OCI-LY3 (cell line): Measurements from ENCODE around the gene CERT1.

Source experiments
- H2AFZ ChIP-seq: fragments of 200-600, 300-600 bp; shearing (Covaris generic); 2 replicates; pipeline ENCODE4 v1.6.0; 2014; ENCODE audit warnings: antibody characterized with exemption, low read depth, low read length
- H3K27ac ChIP-seq: fragments of 200-600, 300-600 bp; sonication (generic); 2 replicates; pipeline ENCODE4 v1.5.1; 2014; ENCODE audit warnings: mild to moderate bottlenecking, low read length, moderate library complexity, mixed read lengths
- H3K27me3 ChIP-seq: fragments of 200-600, 300-600 bp; sonication (generic); 2 replicates; pipeline ENCODE4 v1.6.1; 2014; ENCODE audit warnings: low read depth, low read length, mixed read lengths
- H3K36me3 ChIP-seq: fragments of 200-600, 300-600 bp; sonication (generic); replicated peaks from 2 replicates; pipeline ENCODE3; 2014; ENCODE audit warnings: low read depth, low read length, mixed read lengths
- H3K4me1 ChIP-seq: fragments of 300-600, 200-600 bp; sonication (generic); 2 replicates; pipeline ENCODE4 v1.6.1; 2014; ENCODE audit warnings: low read length, mixed read lengths
- H3K4me2 ChIP-seq: fragments of 200-600, 300-600 bp; sonication (generic); 2 replicates; pipeline ENCODE4 v1.6.1; 2014; ENCODE audit warnings: low read length, mixed read lengths
- H3K4me3 ChIP-seq: fragments of 300-600, 200-600 bp; sonication (generic); 2 replicates; pipeline ENCODE4 v1.5.1; 2014; ENCODE audit warnings: antibody characterized with exemption, mild to moderate bottlenecking, low read length, moderate library complexity
- H3K79me2 ChIP-seq: fragments of 300-600, 200-600 bp; shearing (Covaris generic); 2 replicates; pipeline ENCODE4 v1.6.1; 2014; ENCODE audit warnings: mild to moderate bottlenecking, low read length, mixed read lengths
- H3K9ac ChIP-seq: fragments of 300-600, 200-600 bp; shearing (Covaris generic); 2 replicates; pipeline ENCODE4 v1.6.0; 2014; ENCODE audit warnings: mild to moderate bottlenecking, low read length, moderate library complexity
- H3K9me3 ChIP-seq: fragments of 200-600, 300-600 bp; shearing (Covaris generic); 2 replicates; pipeline ENCODE4 v1.6.1; 2014; ENCODE audit warnings: low read length, mixed read lengths; ENCODE audit not compliant: insufficient read depth
- H4K20me1 ChIP-seq: fragments of 200-600, 300-600 bp; sonication (generic); 2 replicates; pipeline ENCODE4 v1.6.1; 2016; ENCODE audit warnings: low read length, mixed read lengths; ENCODE audit not compliant: insufficient read depth
- EZH2phosphoT487 ChIP-seq: fragments of 200-600 bp; shearing (Covaris generic); IDR thresholded peaks from 2 replicates; pipeline ENCODE4 v1.6.1; 2018; ENCODE audit warnings: antibody characterized with exemption, mixed run types, low read depth
- TF ChIP-seq, protein P1 (sequence below): fragments of 200-600, 300-600 bp; sonication (generic); IDR thresholded peaks from 2 replicates; pipeline ENCODE4 v1.5.1; 2014; ENCODE audit warnings: antibody characterized with exemption, low read length, low read depth

The CERT1 gene

DNA sequence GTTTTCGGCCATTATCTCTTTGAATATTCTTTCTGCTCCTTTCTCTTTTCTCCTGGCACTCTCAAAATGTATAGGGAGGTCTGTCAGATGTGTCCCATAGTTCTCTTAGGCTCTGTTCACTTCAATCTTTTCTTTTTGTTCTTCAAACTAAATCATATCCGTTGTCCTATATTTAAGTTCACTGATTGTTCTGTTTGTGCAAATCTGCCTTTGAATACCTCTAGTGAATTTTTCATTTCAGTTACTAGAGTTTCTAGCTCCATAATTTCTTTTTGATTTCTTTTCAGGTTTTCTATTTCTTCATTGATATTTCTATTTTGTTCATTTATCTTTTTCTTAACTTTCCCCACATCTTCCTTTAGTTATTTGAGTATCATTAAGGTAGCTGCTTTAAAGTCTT lies 65.4 kb downstream of the CERT1 start:
- no peaks in the 10 kb centered on the region for H3K4me1 ChIP-seq
- no peaks in the 10 kb centered on the region for H4K20me1 ChIP-seq
- H3K36me3 ChIP-seq, result peaks cover 29% of the 10 kb centered on the region
- H3K9ac ChIP-seq, result no peak overlapping the region
- no peaks in the 10 kb centered on the region for H3K27me3 ChIP-seq
- no peak overlapping the region for H3K4me2 ChIP-seq
- H3K9me3 ChIP-seq, result peaks cover 14% of the 10 kb centered on the region; the same call in 1 of the 2 replicates
- no peak overlapping the region for H3K27ac ChIP-seq
- TF ChIP-seq EZH2phosphoT487, result no peak
- TF ChIP-seq, protein P1, sequence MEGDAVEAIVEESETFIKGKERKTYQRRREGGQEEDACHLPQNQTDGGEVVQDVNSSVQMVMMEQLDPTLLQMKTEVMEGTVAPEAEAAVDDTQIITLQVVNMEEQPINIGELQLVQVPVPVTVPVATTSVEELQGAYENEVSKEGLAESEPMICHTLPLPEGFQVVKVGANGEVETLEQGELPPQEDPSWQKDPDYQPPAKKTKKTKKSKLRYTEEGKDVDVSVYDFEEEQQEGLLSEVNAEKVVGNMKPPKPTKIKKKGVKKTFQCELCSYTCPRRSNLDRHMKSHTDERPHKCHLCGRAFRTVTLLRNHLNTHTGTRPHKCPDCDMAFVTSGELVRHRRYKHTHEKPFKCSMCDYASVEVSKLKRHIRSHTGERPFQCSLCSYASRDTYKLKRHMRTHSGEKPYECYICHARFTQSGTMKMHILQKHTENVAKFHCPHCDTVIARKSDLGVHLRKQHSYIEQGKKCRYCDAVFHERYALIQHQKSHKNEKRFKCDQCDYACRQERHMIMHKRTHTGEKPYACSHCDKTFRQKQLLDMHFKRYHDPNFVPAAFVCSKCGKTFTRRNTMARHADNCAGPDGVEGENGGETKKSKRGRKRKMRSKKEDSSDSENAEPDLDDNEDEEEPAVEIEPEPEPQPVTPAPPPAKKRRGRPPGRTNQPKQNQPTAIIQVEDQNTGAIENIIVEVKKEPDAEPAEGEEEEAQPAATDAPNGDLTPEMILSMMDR, result no peak
- no peaks in the 10 kb centered on the region for H3K79me2 ChIP-seq
- no peak overlapping the region for H3K4me3 ChIP-seq
- H2AFZ ChIP-seq, result no peak overlapping the region

DNA sequence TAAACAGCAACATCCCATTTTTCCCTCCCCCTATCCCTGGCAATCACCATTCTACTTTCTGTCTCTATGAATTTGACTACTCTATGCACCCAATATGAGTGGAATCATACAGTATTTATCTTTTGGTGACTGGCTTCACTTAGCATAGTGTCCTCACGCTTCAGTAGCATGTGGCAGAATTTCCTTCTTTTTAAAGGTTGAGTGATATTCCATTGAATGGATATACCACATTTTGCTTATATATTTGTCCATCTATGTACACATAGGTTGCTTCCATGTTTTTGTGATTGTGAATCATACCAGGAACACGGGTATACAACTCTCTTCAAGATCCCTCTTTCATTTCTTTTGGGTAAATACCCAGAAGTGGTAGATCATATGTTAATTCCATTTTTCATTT lies 69.9 kb downstream of the CERT1 start:
- Histone ChIP-seq H2AFZ (no peak overlapping the region), H3K4me2 (no peak overlapping the region), H3K27ac (no peak overlapping the region), H3K4me1 (peaks cover 33% of the 10 kb centered on the region), H3K27me3 (no peaks in the 10 kb centered on the region), H4K20me1 (no peaks in the 10 kb centered on the region), H3K9me3 (peaks cover 10% of the 10 kb centered on the region; the same call in 1 of the 2 replicates), H3K79me2 (peaks cover 6% of the 10 kb centered on the region; the same call in 1 of the 2 replicates), H3K9ac (no peak overlapping the region), H3K36me3 (peaks cover 17% of the 10 kb centered on the region), H3K4me3 (no peak overlapping the region)
- TF ChIP-seq EZH2phosphoT487, result no peak
- TF ChIP-seq, protein P1, result no peak

DNA sequence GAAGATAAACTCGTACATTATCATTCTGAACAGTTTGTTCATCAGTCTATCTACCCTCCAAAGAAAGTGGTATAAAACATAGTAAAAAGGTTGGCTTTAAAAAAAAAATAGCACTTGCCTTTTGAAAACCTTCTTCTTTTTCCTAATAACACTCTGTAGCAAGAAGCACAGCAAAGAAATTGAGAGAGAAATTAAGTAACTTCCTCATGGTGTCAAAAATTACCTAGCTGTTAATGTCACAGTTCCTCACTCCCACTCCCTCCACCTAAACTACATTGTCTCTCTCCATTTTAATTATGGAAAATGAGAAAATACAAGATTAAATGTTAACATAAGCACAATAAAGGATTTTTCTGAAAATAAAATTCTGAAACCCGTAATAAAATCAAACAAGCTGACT lies 72.2 kb downstream of the CERT1 start:
- H4K20me1 ChIP-seq, result no peaks in the 10 kb centered on the region
- peak overlapping the region; percentile 47 for H3K27ac ChIP-seq
- no peak for TF ChIP-seq EZH2phosphoT487
- TF ChIP-seq, protein P1, result no peak
- H3K79me2 ChIP-seq, result peaks cover 6% of the 10 kb centered on the region; the same call in 1 of the 2 replicates
- peaks cover 33% of the 10 kb centered on the region for H3K4me1 ChIP-seq
- no peak overlapping the region for H3K9ac ChIP-seq
- no peaks in the 10 kb centered on the region for H3K9me3 ChIP-seq
- H3K4me2 ChIP-seq, result peak overlapping the region; percentile 53
- no peaks in the 10 kb centered on the region for H3K36me3 ChIP-seq
- no peak overlapping the region for H2AFZ ChIP-seq
- no peaks in the 10 kb centered on the region for H3K27me3 ChIP-seq
- H3K4me3 ChIP-seq, result peak overlapping the region; percentile 1

DNA sequence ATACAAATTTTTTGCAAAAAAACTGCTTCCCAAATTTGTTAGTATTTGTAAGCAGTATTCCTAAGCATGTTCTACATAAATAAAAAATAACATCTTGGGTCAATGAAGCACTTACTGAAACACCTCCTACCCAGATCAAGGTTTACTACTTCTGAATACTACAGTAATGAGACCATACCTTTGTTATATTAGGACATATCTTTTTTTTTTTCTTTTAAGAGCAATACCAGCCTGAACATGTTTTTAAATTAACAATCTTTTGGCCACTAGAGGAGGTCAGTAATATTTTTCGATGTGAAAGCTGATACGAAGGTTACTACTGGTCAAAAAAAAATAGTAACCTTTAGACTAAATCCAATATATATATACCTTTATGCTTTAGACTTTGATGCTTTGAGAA lies 72.7 kb downstream of the CERT1 start:
- peak overlapping the region; percentile 1; the same call in 1 of the 2 replicates for H3K4me3 ChIP-seq
- H3K27ac ChIP-seq, result peak overlapping the region; percentile 15; the same call in 1 of the 2 replicates
- no peak overlapping the region for H3K9ac ChIP-seq
- no peaks in the 10 kb centered on the region for H3K36me3 ChIP-seq
- no peaks in the 10 kb centered on the region for H3K9me3 ChIP-seq
- peaks cover 6% of the 10 kb centered on the region; the same call in 1 of the 2 replicates for H3K79me2 ChIP-seq
- H2AFZ ChIP-seq, result no peak overlapping the region
- H3K4me1 ChIP-seq, result peaks cover 33% of the 10 kb centered on the region
- H3K4me2 ChIP-seq, result peak overlapping the region; percentile 53
- no peaks in the 10 kb centered on the region for H4K20me1 ChIP-seq
- H3K27me3 ChIP-seq, result no peaks in the 10 kb centered on the region
- TF ChIP-seq EZH2phosphoT487, result no peak
- TF ChIP-seq, protein P1, result no peak
